G401.6 (cell line): ENCODE results near the gene RCE1.
"Not testable (repeated sequence)": the region's sequence is repeated elsewhere in the genome, so short reads cannot be mapped to it uniquely, and the experiment has no call there.

ENCODE experiments used
- FAIRE-seq: peaks from 2 replicates; lab custom pipeline; 2012; peaks lifted over from hg19 to GRCh38; lab: Jason Lieb, UNC

The RCE1 gene, protein sequence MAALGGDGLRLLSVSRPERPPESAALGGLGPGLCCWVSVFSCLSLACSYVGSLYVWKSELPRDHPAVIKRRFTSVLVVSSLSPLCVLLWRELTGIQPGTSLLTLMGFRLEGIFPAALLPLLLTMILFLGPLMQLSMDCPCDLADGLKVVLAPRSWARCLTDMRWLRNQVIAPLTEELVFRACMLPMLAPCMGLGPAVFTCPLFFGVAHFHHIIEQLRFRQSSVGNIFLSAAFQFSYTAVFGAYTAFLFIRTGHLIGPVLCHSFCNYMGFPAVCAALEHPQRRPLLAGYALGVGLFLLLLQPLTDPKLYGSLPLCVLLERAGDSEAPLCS

DNA sequence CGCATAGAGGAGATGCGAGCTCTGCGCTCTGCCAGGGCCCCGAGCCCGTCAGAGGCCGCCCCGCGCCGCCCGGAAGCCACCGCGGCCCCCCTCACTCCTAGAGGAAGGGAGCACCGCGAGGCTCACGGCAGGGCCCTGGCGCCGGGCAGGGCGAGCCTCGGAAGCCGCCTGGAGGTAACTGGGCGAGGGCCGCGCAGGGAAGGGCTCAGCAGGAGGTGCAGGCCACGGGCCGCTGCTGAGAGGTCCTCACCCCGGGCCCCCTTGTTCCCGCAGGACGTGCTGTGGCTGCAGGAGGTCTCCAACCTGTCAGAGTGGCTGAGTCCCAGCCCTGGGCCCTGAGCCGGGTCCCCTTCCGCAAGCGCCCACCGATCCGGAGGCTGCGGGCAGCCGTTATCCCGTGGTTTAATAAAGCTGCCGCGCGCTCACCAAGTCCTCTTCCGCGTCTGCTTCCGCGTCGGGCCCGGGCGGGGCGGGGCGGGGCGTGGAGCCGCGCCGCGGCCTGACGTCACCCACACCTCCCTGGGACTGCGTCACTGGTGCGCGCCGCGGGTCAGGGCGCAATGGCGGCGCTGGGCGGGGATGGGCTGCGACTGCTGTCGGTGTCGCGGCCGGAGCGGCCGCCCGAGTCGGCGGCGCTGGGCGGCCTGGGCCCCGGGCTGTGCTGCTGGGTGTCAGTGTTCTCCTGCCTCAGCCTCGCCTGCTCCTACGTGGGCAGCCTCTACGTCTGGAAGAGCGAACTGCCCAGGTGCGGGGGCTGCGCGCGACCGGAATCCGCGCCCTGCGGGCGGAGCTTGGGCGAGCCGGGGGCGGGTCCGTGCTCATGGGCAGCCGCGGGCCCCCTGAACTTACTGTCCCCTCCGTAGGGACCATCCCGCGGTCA, at the start of gene RCE1:
RCE1 (plus strand) TSS at position 546 of the 880 bp plus-strand sequence; CDS start at position 561, 15 bp downstream.
- no peak for FAIRE-seq

DNA sequence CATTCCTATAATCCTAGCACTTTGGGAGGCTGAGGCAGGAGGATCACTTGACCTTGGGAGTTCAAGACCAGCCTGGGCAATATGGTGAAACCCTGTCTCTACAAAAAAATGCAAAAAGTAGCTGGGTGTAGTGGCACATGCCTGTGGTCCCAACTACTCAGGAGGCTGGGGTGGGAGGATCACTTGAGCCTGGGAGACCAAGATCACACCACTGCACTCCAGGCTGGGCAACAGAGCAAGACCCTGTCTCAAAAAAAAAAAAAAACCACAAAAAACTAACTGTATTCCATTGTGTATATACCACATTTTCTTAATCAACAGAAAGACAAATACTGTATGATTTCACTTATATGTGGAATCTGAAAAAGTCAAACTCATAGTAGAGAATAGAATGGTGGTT, 43.4 kb upstream of the RCE1 start:
- FAIRE-seq, result not testable (repeated sequence)

DNA sequence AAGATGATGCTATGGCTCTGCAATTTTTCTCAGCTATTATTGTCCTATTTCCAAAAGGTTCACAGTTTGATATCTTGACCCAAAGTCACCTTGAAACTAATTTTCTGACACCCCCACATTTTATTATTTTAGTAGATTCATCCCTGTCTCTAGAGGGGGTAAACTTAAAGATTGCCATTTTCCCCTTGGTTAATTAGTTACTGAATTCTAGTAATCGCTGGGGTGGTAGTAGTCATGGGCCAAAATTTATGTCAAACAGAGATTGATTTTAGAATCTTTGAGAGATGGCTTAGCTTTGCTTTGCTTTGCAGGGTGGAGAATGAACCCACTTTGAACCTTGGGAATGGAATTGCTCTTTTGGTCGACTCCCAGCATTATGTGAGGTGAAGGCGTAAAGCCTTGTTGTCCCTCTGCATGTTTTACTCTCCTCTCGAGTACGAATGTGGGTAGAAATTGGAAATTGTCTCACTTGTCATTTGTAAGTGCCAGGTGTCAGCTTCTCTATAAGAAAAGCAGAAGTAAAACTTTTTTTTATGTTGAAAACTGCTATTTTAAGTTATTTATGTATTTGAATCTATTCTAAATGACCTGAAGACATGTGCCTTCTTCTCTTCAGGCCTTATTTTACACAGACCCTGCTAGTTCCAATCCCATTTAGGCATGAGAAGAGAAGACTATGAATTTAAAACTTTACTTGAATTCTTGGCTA, 42.4 kb upstream of the RCE1 start:
- FAIRE-seq, result no peak

DNA sequence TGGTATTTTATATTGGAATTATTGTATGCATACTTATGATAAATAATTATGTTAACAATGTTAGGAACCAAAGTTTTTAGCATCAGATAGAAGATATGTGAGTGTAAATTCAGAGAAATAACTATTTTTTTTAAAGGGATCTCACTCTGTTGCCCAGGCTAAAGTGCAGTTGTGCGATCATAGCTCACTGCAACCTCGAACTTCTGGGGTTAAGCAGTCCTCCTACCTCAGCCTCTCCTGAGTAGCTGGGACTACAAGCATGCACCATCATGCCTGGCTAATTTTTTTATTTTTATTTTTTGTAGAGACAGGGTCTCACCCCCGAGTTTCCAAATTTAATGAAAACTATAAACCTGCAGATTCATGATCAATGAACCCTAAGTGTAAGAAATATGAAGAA, 33.6 kb upstream of the RCE1 start:
- FAIRE-seq, result no peak

DNA sequence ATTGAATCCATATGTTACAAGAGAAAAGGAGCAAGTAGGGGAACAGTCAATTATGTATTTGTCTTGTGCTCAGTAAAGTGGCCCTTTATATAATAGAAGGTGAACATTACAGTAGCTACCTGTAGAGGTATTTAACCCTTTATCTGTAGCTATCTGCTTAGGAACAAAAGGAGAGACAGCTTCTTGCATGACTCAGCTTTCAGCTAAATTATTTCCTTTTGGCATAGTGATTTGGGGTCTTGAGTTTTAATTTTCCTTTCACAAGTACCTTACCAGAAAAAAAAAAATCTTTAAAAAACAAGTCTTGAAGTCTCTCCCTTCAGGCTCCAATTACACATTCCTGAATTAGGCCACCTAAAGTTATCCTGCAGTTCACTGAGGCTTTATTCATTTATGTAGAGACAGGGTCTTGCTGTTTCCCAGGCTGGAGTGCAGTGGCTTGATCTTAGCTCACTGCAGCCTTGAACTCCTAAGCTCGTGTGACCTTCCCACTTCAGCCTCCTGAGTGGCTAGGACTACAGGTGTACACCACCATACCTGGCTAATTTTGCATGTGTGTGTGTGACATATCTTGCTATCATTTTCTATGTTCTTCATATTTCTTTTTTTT, 32.6 kb upstream of the RCE1 start:
- FAIRE-seq, result no peak

DNA sequence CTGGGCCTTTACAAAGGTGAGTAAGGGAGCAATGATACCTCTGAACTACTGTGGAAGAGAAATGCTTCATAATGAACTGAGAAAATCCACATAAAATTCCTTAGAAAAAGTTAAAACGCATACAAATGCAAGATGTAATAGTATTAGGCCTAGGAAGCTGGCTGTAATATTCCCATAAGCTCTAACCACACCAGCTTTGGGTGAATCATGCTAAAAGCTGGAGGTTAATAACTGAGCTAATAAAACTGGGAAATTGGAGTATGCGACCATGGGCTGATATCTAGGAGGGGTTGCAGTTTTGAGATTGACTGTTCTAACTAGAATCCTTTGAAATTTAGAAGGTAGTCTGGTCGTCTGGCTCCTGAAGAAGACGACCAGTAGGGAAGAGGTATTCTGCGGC, 28.6 kb upstream of the RCE1 start:
- FAIRE-seq, result no peak

DNA sequence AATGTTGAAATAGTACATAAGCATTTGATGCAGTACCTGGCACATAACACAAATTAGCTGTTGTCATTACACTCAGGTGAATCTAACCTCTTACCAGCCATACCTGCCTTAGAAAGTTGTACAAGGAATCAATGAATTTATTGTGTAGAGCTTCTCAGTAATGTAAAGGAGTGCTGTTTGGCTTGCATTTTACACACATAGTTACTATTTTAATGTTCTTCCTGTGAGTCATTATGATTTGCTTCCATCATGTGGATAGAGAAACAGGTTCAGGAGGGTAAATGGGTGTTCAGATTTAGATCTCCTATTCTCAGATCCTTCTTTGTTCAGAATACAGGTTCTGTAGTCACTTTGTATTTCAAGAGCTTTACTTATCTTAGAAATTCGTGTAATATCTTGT, 27.6 kb upstream of the RCE1 start:
- no peak for FAIRE-seq

DNA sequence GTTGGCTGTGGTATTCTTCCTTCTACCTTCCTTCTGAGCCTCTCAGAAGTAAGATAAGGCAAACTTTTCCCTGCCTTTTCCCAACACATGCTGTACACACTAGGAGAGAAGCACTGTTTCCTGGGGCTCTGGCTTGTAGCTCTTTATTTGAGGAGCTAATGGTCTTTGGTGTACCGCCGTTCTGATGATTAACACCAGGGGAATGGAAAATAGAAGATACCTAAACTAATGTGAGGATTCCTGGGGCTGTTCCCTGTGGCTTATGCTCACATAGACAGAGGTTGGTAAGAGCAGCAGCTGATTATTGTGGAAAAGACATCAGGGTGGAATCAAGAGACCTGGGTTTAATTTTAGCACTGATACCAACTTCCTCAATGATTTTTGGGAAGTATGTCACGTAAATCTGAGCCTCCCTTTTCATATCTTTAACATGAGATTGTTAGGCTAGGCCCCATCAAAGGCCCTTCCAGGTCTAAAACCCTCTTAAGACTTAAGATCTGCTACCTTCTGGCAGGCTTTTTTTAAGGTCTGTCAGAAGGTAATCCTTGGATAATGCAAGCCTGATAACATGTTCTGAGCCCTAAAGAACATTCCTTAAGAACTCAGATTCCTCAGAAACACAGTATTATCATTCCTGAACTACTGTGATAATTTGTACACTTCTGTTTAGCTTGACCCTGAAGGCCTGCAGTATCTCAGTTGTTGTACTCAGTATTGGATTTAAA, 24.8 kb upstream of the RCE1 start:
- no peak for FAIRE-seq

DNA sequence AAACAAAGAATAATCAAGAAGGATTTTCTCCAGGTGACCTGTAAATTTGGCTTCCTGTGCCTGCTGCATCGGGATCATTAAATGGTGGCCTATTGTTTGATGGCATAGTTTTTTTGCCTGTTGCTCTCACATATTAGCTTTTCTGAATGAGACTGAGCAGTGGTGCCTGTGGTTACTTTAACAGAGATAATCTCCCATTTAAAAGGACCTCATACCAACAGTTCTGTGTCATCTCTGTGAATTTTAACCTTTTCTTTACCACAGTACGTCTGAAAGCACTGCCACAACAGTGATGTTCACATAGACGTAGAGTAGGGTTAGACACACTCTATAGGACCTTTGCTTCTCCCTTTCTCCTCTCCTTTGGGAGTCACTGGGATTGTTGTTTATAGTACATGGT, 22.9 kb upstream of the RCE1 start:
- peak; percentile 39 for FAIRE-seq

DNA sequence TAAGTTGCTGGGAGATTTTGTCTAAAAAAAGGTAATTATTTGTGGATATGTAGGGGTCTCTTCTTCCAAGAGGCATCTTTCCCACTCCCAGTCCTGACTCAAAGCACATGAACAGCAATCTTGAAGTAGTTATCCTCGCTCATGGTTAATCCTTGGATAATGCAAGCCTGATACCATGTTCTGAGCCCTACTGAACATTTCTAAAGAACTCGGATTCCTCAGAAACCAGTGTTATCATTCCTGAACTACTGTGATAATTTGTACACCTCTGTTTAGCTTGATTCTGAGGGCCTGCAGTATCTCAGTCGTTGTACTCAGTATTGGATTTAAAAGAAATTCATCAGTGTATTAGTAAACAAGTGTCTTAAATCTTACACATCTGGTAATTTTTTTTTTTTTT, 22.3 kb upstream of the RCE1 start:
- no peak for FAIRE-seq

DNA sequence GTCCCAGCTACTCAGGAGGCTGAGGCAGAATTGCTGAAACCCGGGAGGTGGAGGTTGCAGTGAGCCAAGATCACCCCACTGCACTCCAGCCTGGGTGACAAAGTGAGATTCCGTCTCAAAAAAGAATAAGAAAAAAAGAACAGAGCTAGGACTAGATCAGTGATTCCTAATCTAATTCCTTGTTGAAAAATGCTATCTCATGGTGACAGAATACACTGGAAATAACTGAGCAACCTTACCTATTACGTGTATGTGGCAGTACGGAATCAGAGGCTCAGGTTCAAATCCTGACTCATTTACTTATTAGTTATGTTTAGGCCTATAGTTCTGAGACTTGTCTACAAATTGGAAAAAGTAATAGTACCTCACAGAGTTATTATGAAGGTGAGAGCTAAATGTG, 19.5 kb upstream of the RCE1 start:
- no peak for FAIRE-seq

DNA sequence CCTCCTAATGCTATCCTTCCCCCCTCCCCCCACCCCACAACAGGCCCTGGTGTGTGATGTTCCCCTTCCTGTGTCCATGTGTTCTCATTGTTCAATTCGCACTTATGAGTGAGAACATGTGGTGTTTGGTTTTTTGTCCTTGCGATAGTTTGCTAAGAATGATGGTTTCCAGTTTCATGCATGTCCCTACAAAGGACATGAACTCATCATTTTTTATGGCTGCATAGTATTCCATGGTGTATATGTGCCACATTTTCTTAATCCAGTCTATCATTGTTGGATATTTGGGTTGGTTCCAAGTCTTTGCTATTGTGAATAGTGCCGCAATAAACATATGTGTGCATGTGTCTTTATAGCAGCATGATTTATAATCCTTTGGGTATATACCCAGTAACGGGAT, 18.7 kb upstream of the RCE1 start:
- not testable (repeated sequence) for FAIRE-seq

DNA sequence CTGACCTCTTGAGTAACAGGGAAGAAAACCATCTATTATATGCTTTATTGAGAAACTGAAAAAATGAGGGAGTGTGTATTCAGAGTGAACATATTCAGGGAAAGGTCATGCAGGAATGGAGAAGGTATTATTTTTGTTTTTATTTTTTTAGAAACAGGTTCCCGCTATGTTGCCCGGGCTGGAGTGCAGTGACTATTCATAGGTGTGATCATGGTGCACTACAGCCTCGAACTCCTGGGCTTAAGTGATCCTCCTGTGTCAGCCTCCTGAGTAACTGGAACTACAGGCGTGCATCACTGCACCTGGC, 8.7 kb upstream of the RCE1 start:
- no peak for FAIRE-seq

DNA sequence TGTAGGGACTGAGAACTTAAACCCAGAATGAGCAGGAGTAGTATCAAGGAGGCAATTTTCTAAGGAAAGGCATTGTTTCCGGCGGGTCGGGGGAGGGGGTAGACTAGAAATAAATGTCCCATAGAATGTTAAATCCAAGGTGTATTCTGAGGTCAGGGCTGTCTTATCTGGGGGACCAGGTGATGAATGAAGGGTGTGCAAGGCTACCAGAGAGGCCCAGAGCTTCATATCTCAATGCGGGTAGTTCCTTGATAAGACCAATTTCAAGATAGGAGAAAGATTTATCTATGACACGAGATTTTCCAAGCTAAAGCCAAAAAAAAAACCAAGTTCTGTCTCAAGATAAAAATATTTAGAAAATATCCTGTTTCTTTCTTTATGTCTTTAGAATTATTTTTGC, 8.3 kb upstream of the RCE1 start:
- FAIRE-seq, result no peak

DNA sequence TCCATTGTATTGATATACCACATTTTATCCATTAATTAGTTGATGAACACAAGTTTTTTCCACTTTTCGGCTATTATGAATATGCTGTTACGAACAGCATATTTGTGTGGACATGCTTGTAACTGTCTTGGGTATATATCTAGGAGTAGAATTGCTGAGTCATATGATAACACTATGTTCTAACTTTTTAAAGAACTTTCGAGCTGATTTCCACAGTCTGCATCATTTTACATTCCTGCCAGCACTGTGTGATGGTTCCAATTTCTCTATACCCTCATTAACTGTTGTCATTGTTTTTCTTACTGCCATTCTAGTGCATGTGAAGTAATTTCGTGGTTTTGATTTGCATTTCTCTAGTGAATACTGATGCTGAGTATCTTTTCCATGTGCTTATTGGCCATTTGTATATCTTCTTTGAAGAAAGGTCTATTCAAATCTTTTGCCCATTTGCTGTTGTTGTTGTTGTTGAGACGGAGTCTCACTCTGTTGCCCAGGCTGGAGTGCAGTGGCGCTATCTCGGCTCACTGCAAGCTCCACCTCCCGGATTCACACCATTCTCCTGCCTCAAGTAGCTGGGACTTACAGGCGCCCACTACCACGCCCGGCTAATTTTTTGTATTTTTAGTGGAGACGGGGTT, 7.4 kb upstream of the RCE1 start:
- no peak for FAIRE-seq

DNA sequence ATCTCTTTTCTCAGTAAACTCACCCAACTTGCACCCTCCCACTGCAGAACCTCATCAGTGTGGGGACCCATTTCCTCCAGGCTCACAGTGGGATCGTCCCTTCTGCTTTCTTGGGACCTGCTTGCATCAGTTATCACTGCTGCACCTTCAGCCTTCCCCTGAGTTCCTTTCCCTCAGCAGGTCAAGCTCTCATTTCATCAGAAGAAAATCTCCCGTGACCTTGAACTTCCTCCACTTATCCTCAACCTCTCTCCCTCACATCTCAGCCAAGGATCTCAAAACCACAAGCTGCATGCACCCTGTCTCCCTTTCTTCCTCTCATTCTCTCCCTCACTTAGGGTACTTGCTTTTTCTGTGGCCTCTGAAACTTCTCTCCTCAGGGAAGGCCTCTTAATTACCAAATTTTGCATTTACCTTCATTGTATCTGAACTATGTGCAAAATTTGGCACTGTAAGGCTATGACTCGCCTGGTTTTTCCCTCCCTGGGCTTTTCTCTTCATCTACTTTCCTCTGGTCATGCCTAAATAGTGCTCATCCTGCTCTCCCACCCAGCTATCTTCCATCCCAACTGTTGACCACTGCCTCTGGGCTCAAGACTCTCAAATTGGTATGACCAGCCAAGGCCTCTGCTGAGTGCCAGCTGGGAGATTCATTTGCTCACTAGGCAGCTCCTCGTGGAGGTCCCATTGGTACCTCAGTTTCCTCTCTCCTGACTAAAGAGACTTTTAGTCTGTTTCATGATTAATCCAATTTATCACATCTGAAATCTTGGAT, 2.7 kb upstream of the RCE1 start:
- no peak for FAIRE-seq

DNA sequence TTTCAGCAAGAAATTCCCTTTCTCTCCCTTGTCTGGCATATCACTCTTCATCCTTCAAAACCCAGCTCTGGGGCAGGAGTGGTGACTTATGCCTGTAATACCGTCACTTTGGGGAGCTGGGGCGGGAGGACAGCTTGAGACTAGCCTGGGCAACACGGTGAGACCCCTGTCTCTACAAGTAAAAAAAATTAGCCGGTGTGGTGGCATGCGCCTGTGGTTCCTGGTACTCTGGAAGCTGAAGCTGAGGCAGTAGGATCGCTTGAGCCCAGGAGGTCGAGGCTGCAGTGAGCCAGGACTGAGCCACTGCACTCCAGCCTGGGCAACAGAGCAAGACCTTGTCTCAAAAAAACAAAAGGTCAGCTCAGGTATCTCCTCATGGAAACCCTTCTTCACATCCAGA, 1.4 kb upstream of the RCE1 start:
- FAIRE-seq, result no peak

DNA sequence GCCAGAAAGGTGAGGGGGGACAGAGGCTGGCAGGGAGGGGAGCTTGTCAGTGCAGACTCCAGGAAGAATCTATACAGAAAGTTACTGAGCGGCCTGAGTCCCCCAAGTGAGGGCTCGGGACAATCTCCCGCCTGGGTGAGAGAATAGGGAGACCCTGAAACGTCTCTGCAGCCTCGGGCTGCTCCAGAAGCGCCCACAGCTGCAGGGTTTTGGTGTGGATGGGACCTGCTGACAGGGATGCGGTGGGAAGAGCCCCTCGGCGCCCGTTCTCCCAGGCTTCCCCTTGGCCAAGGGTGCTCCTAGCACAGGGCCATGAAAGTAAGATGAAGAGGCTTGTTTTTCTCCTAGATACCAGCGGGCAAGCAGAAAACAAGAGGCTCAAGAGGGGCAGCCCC, 743 bp upstream of the RCE1 start:
- FAIRE-seq, result no peak

DNA sequence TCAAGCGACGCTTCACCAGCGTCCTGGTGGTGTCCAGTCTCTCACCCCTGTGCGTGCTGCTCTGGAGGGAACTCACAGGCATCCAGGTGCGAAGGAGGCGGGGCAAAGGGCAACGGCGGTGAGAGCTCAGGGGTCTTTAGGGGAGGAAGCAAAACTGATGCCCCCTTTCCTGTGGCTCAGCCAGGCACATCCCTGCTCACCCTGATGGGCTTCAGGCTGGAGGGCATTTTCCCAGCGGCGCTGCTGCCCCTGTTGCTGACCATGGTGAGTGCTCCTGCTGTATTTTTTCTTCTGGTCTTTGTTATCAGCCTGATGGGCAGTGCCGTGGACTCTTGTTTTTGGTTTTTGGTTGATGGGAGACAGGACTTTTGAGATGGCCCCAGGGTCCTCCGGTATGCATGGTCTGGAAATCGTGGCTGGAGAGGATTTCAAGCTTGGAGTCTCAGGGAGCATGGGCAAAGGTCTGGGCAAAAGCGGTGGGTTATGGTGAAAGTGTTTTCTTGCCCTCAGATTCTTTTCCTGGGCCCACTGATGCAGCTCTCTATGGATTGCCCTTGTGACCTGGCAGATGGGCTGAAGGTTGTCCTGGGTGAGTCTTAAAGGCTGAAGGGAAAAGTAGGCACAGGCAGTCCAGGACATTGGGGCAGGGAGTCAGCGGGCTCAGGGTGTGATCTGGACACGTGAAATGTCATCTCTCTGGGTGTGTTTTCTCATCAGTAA, 695 bp downstream of the RCE1 start:
- FAIRE-seq, result no peak

DNA sequence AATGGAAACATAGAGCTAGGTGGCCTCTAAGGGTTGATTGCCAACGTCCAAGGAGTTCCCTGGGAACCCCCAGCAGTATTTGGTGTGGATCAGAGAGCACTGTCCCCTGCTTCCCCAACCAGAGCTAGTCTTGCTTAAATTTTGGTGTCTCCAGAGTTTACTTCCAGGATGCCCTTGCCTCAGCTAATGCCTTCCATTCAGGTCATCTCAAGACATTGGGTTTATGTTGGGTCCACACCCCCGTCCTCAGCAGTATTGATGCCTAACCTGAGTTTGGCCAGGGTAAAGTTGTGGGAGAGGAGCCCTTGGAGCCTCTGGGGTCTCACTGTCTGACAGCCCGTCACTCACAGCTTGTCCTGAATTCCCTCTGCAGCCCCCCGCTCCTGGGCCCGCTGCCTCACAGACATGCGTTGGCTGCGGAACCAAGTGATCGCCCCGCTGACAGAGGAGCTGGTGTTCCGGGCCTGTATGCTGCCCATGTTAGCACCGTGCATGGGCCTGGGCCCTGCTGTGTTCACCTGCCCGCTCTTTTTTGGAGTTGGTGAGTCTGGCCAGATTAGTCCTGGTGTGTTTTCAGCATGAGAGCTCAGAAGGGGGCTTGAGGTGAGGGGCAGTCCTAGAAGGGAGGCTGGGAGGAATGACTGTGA, 1.4 kb downstream of the RCE1 start:
- FAIRE-seq, result no peak
